ENCODE measurements around the gene MUC2.

- no peak for TF ChIP-seq CTCF (IDR thresholded peaks at IDR 0.05)
- no peak for TF ChIP-seq POLR2A (IDR thresholded peaks at IDR 0.05)
These were observed 29.0 kb downstream of the MUC2 start for GRCh38 chr11:1103401-1104360.
